ENCODE data around the gene PIWIL1. TPM values are rescaled to one million over a fixed set of nuclear protein-coding genes. Genes with fewer than 3 reads are reported as not detected.

Gene PIWIL1
- total RNA-seq, 1 donor from 2014 or later, result not detected

DNA sequence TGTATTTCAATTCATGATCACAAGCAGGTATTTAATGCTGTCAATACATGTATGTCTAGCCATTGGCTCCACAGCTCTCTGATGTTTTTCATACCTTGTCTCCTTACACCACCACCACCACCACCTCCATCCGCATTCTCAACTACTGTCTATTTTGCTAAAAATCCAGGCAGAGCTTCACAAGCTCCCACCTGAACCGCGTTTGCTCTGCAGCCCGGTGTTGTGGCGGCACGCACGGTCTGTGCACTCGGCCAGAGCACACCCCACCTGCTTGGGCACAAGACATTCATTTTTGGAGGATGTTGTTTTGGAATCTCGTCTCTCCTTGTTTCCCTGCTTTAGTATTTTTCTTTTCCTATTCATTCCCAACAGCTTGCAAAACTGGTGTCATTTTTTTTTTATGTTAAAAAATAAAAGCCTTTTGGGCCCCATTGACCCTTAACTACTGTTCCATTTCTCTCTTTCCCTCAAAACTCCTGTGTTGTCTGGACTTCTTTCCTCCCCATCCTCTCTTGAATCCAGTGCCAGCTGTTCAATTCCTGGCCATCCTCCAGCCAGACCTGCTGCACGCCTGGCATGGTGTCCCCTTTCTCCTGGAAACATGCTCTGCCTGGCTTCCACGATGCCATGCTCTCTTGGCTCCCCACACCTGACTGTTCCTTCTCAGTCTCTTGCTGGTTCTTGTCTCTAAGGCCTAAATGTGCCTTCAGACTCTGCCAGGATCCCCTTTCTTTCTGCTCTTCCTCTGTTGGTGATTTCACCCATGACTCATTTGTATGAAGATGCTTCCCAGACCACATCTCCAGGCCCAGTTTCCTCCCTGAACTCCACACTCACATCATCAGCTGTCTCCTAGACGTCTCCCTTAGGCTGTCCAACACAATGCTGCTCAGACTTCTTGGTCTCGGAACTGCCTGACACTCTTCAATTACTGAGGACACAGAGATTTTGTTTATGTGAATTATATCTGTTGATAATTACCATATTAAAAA lies 37.9 kb downstream of the PIWIL1 start:
- H3K27me3 Mint-ChIP-seq, result peaks cover 46% of the 10 kb centered on the region
- no peak overlapping the region for H3K27ac Mint-ChIP-seq
- no peaks in the 10 kb centered on the region for H3K9me3 Mint-ChIP-seq (ENCODE audit: low read depth)
- H3K4me3 Mint-ChIP-seq (ENCODE audit: low read depth), result no peak overlapping the region
- H3K36me3 Mint-ChIP-seq (ENCODE audit: insufficient read depth), result no peaks in the 10 kb centered on the region
- TF ChIP-seq, protein P1, sequence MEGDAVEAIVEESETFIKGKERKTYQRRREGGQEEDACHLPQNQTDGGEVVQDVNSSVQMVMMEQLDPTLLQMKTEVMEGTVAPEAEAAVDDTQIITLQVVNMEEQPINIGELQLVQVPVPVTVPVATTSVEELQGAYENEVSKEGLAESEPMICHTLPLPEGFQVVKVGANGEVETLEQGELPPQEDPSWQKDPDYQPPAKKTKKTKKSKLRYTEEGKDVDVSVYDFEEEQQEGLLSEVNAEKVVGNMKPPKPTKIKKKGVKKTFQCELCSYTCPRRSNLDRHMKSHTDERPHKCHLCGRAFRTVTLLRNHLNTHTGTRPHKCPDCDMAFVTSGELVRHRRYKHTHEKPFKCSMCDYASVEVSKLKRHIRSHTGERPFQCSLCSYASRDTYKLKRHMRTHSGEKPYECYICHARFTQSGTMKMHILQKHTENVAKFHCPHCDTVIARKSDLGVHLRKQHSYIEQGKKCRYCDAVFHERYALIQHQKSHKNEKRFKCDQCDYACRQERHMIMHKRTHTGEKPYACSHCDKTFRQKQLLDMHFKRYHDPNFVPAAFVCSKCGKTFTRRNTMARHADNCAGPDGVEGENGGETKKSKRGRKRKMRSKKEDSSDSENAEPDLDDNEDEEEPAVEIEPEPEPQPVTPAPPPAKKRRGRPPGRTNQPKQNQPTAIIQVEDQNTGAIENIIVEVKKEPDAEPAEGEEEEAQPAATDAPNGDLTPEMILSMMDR (IDR thresholded peaks at IDR 0.05; ENCODE audit: unreplicated experiment), result no peak
- no peaks in the 10 kb centered on the region for H3K4me1 Mint-ChIP-seq (ENCODE audit: low read depth)
- DNase-seq (ENCODE audit: low spot score, unreplicated experiment), result no peak

- DNase-seq (ENCODE audit: low spot score, unreplicated experiment), result no peak
- Mint-ChIP-seq H3K4me3 (ENCODE audit: low read depth) (no peak overlapping the region), H3K27me3 (peaks cover 28% of the 10 kb centered on the region), H3K27ac (no peak overlapping the region), H3K36me3 (ENCODE audit: insufficient read depth) (no peaks in the 10 kb centered on the region), H3K9me3 (ENCODE audit: low read depth) (no peaks in the 10 kb centered on the region), H3K4me1 (ENCODE audit: low read depth) (peaks cover 5% of the 10 kb centered on the region)
- TF ChIP-seq, protein P1 (IDR thresholded peaks at IDR 0.05; ENCODE audit: unreplicated experiment), result no peak
Measured at GRCh38 chr12:130382818-130383217, 45.1 kb downstream of the PIWIL1 start.

GRCh38 chr12:130384234-130384633 lies 46.5 kb downstream of the PIWIL1 start:
- TF ChIP-seq, protein P1 (IDR thresholded peaks at IDR 0.05; ENCODE audit: unreplicated experiment), result no peak
- Mint-ChIP-seq H3K4me3 (ENCODE audit: low read depth) (no peak overlapping the region), H3K4me1 (ENCODE audit: low read depth) (peaks cover 5% of the 10 kb centered on the region), H3K27me3 (peaks cover 18% of the 10 kb centered on the region), H3K9me3 (ENCODE audit: low read depth) (no peaks in the 10 kb centered on the region), H3K27ac (no peak overlapping the region), H3K36me3 (ENCODE audit: insufficient read depth) (no peaks in the 10 kb centered on the region)
- DNase-seq (ENCODE audit: low spot score, unreplicated experiment), result no peak

- no peak overlapping the region for H3K27ac Mint-ChIP-seq
- H3K4me3 Mint-ChIP-seq (ENCODE audit: low read depth), result no peak overlapping the region
- DNase-seq (ENCODE audit: low spot score, unreplicated experiment), result no peak
- peaks cover 21% of the 10 kb centered on the region for H3K27me3 Mint-ChIP-seq
- no peaks in the 10 kb centered on the region for H3K36me3 Mint-ChIP-seq (ENCODE audit: insufficient read depth)
- TF ChIP-seq, protein P1 (IDR thresholded peaks at IDR 0.05; ENCODE audit: unreplicated experiment), result no peak
- H3K4me1 Mint-ChIP-seq (ENCODE audit: low read depth), result peaks cover 5% of the 10 kb centered on the region
- H3K9me3 Mint-ChIP-seq (ENCODE audit: low read depth), result no peaks in the 10 kb centered on the region
Measured at GRCh38 chr12:130385193-130385592, 47.5 kb downstream of the PIWIL1 start.

DNA sequence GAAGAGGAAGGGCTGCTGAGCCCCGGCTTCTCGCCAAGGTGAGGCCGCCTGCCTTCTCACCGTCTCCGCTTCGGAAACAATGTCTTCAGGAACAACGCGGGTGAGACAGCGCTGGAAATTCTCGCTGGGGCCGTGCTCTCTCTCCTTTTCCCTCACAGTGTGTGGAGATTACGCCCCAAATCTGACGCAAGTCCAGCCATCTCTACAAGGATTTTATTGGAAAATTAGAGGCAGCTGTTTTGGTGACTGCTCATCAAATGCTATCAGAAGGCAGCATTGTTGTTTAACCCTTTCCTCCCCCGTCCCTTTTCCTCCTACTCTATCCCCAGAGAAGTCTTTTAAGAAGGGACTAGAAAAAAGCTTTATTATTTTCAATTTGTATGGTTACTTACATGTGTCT lies 53.5 kb downstream of the PIWIL1 start:
- Mint-ChIP-seq H3K4me1 (ENCODE audit: low read depth) (no peaks in the 10 kb centered on the region), H3K4me3 (ENCODE audit: low read depth) (no peak overlapping the region), H3K36me3 (ENCODE audit: insufficient read depth) (no peaks in the 10 kb centered on the region), H3K9me3 (ENCODE audit: low read depth) (peaks cover 3% of the 10 kb centered on the region), H3K27ac (no peak overlapping the region), H3K27me3 (peaks cover 16% of the 10 kb centered on the region)
- TF ChIP-seq, protein P1 (IDR thresholded peaks at IDR 0.05; ENCODE audit: unreplicated experiment), result no peak
- no peak for DNase-seq (ENCODE audit: low spot score, unreplicated experiment)

All from progenitor cell of endocrine pancreas (in vitro differentiated cells).